Measurements from ENCODE around the gene UQCRH.

DNA sequence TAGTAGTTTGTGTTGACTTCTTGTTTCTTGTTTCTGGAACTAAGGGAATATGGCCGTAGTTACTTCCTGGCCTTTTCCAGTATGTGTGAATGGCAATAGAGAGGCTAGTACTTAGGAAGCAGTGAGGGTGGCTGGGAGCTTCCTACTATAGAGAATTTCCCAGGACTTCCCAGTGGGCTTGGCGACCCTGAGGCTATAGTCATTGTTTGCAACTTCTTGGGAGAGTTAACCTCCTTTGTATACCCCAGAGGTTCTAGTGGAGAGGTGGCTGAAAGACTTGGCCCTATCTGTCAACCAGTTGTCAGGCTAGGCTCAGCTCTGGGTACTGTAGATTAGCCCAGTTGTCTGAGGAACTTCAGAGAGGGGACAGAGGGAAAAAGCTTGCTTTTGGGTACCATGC is 40.4 kb upstream of the UQCRH start:
- no peak for TF ChIP-seq EP300 (IDR thresholded peaks at IDR 0.05)
- TF ChIP-seq, protein P1, sequence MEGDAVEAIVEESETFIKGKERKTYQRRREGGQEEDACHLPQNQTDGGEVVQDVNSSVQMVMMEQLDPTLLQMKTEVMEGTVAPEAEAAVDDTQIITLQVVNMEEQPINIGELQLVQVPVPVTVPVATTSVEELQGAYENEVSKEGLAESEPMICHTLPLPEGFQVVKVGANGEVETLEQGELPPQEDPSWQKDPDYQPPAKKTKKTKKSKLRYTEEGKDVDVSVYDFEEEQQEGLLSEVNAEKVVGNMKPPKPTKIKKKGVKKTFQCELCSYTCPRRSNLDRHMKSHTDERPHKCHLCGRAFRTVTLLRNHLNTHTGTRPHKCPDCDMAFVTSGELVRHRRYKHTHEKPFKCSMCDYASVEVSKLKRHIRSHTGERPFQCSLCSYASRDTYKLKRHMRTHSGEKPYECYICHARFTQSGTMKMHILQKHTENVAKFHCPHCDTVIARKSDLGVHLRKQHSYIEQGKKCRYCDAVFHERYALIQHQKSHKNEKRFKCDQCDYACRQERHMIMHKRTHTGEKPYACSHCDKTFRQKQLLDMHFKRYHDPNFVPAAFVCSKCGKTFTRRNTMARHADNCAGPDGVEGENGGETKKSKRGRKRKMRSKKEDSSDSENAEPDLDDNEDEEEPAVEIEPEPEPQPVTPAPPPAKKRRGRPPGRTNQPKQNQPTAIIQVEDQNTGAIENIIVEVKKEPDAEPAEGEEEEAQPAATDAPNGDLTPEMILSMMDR (IDR thresholded peaks at IDR 0.05): no peak

All from gastroesophageal sphincter (tissue), 3 donors.